Ecto neural progenitor cell (in vitro differentiated cells): ENCODE data around the gene ECE1.
A peak's percentile ranks its signal among the peaks of the same experiment; 100 is the strongest.

Experiments used
- DNase-seq: peaks from one replicate; pipeline ENCODE4 v3.0.0-alpha.2; 2018; ENCODE audit warnings: low spot score

ECE1 gene

DNA sequence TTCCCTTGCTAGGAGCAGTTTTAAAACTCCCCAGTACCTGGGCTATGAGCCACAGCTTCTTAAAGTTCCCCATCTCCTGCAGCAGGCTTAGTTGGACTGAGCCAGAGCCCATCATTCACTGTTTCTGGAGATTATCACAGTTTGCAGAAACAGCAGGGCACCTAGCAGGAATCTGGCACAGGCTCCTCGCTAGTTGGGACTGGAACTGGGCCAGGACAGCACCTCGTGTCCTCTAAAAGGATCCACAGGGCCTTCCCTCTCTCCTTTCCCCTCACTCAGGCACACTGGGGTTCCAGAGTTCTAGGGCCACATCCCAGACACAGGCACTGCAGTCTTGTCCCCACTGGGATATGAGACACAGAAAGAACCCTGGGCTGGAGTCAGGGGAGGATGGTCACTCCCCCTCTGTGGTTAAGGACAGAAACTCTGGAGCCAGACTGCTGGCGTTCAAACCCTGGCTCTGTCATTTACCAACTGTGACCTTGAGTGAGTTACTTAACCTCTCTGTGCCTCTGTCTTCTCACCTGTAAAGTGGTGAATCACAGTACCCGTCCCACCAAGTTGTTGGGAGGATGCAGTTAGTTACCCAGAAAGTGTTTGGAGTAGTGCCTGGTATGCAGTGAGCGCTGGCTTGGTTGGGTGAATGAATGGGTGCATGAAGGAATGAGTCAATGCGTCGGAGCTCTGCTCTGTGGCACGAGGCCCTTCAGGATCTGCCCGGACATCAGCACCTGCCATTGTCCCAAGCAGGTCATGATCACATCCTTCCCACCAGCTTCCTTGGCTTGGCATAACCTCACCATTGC lies 18.8 kb upstream of the ECE1 start:
- DNase-seq, result no peak

DNA sequence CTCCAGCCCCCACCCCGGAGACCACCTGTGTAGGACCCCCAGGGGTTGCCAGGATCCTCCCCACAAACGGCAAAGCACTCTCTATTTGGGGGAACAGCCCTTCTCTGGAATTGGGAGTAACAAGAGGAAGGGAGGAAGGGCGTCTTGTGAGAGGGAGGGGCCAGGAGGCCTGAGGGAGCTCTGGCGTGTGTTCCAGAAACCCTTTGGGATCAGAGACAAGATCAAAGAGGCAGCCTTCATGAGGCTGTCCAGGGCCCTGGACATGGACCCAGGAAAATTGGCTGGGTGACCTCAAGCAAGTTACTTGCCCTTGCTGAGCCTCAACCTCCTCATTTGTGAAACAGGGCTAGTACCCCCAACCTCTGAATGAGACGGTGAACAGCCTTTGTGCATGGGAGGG lies 18.1 kb upstream of the ECE1 start:
- no peak for DNase-seq

DNA sequence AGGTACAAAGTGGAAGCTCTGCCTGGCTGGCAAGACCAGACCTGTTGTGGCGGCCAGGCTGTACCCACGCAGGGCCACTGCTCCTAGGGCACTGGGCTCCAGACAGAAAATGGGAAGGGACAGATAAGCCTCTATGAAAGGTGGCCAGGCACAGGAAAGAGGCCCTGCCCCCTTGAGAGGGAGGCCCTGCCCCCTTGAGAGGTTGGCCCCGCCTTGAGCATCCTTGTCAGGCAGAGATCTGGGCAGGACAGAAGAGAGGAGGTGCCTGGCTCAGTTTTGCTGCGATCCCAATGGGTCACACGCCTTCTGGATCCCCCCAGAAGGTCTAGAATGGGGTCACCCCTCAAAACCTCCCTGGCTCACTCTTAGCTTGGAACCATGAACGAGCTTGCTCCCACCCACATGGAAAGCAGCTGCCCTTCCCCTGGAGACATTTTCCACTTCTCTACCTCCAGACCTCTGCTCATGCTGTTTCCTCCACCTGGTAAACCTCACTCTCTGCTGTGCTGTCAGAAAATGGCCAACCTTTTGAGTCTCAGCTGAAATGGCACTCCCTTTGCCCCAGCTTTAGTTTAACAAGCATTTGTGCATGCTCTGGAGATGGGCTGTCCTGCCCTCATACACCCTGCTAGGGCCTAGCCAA lies 17.5 kb upstream of the ECE1 start:
- no peak for DNase-seq

DNA sequence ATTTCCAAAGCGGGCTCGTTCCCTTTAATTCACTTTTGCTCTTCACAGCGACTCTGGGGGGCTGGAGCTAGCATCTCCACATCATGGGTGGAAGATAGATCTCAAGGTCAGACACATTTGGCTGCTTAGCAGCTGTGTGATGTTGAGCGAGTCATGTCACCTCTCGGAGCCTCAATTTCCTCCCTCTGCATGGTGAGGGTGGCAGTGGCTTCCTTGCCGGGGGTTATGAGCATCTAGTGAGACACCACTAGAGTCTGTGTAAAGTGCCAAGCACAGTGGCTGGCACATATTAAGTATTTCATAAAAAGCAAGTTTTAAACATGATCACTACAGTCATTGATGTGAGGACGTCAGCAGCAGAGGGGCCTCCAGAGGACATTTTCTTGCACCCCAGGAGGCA lies 16.9 kb upstream of the ECE1 start:
- no peak for DNase-seq

DNA sequence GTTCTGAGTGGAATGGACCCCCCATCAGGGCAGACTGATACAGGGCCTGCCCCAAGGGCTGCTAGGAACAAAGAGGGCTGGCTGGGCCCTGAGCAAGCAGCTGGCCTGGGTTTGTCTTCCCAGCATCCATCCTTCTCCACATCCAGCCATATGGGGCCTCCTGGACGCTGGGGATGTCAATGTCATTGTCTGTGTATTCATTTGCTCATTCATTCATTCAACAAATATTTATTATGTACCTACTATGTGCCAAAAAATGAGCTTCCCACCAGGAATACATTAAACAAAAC lies 15.6 kb upstream of the ECE1 start:
- no peak for DNase-seq

DNA sequence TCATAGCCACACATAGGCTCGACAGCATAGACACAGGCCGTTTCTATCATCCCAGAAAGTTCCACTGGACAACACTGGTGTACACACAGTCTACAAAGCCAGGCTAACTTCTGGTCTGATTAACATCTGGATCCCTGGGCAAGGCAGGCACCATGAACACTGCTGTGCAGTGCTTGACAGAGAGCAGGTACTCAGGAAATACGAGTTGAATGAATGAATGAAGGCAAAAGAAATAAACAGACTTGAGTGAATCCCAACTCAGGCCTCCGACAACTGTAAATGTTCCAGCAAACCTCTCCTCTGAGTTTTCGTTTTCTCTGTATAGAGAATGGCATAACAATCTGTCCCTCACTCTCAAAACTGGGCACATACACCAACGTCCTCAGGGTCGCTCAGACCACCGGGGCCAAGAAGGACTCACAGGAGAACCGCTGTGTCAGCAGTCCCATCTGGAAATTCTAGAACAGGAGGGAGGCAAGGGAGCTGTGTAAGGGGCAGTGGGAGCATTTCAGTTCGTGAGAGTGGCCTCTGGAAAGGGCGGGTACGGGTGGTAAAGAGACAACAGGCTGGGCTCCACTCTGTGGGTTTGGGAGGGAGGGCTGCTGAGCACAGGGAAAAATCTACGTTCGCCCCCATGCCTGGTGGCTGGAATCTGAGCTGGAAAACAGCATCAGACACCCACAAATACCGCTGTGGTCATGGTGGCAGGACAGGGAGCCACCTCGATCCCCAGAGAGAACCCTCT lies 15.1 kb upstream of the ECE1 start:
- DNase-seq, result peak; percentile 43

DNA sequence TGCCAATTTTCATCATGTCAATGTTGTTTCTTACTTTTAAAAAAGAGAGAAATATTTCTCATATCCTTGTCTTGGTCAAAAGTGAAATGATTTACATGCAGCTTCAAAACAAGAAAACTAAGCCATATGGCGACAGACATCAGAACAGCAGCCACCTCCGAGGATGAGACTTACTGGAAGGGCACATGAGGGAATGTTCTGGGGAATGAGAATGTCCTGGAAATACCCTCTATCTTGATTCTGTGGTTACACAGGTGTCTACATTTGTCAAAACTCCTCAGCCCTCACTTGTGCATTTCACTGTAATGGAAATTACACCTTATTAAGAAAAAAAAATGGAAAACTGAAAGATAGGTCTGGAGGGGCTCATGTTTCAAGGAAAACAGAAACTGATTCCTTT lies 14.2 kb upstream of the ECE1 start:
- no peak for DNase-seq

DNA sequence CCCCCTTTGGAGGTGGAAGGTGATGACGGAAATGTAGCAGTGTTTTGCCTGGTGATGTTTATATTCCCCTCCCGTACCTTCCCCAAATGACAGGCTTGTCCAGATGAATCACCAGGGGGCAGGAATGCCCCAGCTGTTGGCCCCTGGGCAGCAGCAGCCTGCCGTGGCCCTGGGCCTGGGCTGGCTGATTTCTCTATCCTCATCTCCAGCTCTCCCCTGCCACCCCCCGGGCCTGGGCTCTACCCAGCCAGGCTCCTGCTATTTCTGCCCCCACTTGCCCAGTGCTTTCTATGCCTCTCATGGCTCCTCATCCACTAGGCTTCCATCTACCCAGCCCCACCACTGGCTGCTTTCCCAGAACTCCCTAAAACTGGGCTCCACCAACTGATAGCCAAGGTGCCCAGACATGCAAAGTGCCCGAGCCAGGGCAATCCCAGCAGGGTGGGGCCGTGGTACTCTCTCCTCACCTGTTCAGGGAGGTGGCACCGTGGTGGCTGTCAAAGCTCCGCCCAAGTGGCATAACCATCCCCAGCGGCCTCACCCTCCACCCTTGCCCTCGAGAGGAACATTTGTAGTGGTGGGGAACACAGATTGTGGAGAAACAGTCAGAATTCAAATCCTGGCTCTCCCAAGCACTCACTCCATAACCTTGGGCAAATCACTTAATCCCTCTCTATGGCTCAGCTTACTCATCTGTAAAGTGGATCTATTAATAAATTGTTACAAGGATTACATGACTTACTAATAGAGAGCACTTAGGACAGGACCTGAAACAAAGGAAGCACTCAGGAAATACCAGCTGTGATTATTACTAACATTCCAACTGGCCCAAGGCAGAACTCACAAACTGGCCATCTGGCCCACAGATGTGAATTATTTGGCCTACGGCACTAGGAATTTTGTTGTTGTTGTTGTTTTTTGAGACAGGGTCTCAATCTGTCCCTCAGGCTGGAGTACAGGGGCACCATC lies 12.8 kb upstream of the ECE1 start:
- DNase-seq, result peak; percentile 48

DNA sequence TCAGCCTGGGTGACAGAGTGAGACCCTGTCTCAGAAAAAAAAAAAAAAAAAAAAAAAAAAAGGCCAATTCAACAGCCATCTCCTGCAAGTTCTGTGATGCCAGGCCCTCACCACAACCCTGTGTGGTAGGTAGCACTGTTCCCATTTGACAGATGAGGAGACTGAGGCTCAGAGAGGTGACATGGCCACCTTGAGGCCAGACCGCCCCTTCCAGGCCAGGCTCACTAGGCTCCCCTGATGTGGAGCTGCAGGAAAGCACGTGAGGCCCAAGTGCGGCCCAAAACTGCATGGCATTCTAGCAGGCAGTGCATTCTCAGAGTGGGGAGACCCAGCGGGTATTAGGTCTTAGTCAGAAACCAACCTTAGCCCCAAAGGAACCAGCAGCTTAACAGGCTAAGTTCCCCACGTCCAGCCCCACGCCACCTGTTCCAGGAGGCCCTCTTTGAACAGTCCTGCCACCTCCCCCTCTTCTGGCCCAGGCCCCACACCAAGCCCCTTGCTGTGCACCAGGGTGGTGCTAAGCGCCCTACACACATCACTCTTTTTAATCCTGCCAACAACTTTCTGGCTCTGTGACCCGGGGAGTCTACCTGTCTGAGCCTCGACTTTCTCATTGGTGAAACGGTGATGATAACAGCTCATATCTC lies 11.7 kb upstream of the ECE1 start:
- DNase-seq, result no peak

DNA sequence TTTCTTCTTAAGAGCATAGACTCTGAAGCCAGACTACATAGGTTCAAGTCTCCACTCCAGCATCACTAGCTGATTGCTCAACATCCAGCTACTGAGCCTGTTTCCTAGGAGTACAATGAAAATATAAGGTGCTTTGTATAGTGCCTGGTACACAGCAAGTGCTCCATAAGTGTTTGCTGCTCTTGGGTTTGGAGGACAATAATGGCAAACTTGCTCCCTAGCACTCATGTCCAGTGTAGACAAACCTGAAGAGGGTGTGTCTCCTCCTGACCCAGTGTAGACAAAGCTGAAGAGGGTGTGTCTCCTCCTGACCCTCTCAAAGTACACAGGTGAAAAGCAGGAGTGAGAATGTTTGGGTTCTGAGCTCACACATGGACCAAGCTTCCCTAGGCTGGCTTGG lies 10.5 kb upstream of the ECE1 start:
- DNase-seq, result no peak

DNA sequence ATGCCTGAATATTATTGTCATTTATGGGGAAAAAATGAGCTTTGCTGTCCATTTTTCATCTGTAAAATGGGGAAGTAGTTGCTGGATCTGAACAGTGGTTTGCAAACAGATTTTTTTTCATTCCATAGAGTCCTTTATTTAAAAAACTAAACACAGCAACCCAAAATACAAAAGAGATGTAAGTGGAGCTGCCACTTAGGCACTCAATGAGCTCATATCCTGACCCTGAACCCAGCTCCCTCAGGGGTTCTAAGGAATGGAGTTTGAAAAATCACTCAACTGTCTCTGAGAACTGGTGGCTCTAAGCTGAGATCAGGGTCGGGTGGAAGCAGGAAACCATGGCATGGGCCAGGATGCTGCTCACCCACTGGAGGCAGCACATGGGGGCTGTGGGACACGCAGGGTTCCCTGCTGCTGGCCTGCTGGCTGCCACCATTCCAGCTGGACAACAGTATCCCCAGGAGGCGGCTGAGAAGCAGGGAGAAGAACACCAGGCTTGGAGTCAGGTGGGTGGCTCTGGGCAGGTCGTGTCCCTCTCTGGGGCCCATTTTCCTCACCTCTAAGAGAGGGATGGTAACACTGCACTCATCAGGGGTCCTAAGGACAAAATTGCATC lies 9.6 kb upstream of the ECE1 start:
- no peak for DNase-seq

DNA sequence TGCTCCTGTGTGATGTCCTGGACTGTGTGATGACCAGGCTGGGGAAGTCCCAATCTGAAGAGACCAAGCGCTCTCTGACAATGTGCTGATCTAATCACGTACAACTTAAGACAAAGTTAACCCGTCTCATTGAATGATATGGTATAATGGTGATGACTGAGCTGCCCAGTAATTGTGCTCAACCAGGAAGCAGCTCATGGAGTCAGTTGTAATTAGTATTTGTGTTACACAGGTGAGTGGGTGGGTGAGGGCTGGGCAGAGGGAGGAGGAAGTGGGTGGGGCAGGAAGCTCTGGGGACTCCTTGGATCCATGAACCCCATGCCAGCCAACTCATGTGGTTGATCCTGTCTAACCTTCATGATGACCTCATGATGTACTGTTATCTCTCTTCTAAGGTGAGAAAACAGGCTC lies 8.7 kb upstream of the ECE1 start:
- no peak for DNase-seq

DNA sequence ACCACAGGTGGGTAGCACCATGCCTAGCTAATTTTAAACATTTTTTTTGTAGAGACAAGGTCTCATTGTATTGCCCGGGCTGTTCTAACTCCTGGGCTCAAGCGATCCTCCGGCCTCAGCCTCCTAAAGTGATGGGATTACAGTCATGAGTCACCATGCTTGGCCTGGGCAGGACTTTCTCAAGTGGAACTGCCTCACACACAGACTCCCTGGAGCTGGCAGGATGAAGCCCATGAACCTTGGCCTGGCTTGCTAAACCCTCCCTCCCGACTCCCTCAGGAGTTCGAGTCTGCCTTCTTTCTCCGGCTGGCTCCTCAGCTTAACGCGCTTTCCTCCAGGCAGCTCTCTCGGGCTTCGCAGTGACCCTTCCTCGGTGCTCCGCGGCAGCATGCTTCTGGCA lies 7.7 kb upstream of the ECE1 start:
- DNase-seq, result no peak

DNA sequence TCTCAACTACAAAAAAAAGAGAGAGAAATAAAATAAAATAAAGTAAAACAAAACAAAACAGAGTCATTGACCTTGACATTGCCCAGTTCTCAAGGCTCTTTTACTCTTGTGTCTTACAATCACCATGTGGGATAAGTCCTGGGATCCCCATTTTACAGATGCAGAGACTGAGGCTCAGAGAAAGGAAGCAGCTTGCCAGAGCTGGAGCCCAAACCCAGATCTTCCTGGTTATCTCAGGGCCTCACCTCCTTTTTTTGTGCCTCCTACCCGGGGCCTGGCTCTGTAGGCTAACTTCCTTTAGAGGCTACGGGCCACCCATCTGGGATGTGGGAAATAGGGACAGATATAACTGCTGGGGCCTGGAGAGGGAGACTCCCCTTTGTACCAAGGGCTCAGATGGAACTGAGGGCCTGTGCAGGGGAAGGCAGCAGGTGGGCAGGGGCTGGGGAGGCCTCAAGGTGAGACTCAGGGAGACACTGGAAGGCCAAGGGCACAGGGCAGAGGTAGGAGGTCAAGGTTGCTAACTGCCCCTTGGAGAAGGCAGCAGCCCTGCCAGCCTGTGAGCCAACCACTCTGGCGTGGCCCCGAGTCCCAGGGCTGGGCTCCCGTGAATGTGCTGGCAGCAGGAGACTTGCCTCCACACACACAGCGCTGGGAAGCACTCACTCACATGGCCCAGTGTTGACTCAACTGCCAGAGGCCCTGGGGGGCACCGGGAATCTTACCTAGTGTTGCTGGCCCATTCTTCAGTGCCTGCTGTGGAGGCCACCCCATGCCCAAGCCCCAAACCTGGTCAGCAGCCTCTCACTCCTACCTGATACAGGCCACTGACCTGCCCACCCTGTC lies 6.5 kb upstream of the ECE1 start:
- no peak for DNase-seq

DNA sequence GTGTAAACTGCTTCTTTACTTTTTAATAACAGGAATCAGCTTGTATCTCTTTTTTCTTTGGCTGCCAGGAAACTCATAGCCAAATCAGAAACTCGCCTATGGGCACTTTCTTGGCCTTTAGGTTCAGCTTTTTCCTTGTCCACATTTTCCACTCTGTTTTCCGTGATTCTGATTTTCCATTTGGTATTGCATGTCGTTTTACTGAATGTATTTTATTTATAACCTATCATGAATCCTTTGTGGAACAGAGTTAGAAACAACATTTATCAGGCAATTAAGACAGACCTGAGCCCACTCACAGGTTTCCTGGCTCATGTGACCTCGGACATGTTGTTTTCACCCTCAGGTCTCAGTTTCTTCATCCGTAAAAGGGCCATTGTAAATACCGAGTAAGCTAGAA lies 5.3 kb upstream of the ECE1 start:
- no peak for DNase-seq

DNA sequence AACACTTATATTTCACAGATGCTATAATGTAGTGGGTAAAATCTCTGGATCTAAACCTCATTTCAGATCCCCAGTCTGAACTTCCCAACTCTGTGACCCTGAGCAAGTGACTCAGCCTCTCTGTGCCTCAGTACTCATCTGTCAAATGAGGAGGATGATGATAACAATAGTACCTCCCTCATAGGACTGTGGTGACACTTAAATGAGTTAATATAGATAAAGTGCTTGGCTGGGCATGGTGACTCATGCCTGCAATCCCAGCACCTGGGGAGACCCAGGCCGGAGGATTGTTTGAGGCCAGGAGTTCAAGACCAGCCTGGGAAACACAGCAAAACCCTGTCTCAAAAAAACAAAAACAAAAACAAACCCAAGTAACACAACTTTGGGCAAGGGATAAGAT lies 4.7 kb upstream of the ECE1 start:
- no peak for DNase-seq

DNA sequence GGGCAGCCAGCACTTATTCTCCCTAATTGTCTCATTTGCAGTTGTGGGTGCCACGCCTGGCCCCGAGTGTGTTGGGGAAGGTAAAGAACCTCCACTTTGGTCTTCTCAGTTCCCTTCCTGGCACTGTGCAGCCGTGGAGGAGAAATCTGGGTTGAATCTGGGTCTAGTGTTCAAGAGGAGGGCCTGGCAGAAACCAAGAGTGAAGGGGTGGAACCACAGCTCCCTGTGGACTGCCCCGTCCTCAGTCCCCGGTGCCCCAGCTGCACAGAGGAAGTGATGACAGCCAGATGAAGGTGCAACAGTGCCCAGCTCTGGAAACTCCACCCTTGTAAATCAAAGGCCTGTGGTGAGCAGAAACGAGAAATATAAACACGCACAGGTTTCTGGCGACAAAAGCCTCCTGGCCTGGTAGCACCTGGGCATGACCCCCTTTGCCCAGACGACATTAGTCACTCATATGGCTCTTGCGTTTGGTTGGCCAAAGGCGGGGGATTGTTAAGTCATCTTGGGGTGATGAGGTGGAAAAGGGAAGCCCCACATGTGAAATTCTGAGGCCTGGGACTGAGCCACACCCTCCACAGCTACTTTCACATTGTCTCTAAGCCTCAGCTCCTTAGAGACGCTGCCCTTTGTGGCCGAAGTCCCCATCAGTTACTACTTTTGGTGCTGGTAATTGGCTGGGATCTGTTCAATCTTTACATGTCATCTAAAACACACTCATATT lies 4.2 kb upstream of the ECE1 start:
- DNase-seq, result no peak

DNA sequence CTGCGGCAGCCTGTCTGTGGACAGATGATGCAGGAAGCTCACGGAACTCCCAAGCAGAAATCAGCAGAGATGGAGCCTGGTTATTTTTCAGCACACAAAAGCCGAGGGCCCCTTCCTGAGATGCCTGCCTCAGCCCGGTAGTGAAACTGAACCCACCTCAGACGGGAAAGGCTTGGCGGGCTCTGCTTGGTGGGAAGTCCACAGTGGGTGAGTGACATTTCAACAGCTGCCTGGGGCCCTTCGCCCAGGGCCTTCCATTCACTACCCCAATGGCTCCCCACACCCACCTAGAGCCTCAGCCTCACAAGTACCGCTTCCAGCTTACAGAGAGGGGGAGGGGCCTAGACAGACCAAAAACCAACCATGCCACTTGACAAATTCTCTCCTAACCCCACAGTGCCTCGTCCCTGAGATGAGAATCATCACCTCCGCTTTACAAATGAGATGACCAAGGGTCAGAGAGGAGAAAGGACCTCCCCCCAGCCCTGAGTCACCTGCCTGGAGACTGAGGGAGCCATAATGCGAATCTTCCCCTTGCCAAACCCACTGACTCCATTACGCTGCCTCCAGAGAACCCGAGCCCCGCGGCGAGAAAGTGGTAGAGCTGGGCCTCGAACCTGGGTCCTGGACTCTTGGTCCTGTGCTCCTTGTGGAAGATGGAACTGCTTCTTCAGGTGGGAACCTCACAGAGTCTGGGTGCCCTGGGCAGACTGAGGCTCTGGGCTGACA lies 3.4 kb upstream of the ECE1 start:
- DNase-seq, result no peak

DNA sequence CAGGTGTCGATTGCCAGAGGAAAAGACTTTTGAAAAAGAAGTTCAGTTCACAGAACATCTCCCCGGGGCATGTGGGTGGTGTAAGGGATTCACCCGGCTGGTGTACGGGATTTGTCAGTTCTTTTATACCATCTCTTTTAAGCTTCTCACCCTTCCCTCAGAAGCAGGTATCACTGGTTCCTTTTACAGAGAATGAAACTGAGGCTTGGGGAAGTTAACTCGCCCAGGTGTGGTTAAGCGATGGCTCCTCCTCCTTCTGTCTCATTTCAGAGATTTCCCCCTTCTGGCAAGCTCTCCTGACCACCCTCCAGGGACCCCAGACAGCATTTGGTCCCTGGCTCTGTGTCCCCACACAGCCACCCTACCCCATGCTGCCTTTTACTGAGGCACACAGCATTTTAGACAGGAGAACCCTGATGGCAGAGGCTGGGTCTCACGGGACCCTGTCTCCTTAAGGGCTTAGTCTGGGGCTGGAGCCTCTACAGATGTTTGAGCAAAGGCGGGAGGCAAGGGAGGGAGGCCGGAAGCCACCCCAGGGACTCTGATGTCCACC lies 2.8 kb upstream of the ECE1 start:
- no peak for DNase-seq
